H9 (cell line): ENCODE data around the gene TNFSF13B. TPM values are rescaled to one million over a fixed set of nuclear protein-coding genes. Genes with fewer than 3 reads are reported as not detected.

ENCODE experiments used
- DNase-seq: peaks from one replicate; pipeline ENCODE4 v3.0.0-alpha.2; 2017
- H2AFZ ChIP-seq: one replicate; pipeline ENCODE4 v1.6.1; 2013; ENCODE audit warnings: mild to moderate bottlenecking, low read length, control low read depth, moderate library complexity
- H2AK5ac ChIP-seq: 2 replicates; pipeline ENCODE4 v1.6.1; 2013; ENCODE audit warnings: low read length, control low read depth, mixed read lengths; ENCODE audit not compliant: insufficient read length
- H2BK120ac ChIP-seq: one replicate; pipeline ENCODE4 v1.6.1; 2013; ENCODE audit warnings: low read depth, mild to moderate bottlenecking, low read length, control low read depth, inconsistent platforms; ENCODE audit not compliant: poor library complexity, severe bottlenecking
- H2BK12ac ChIP-seq: 2 replicates; pipeline ENCODE4 v1.6.1; 2013; ENCODE audit warnings: low read length, control low read depth, mixed read lengths, low read depth; ENCODE audit not compliant: insufficient read length
- H2BK15ac ChIP-seq: 2 replicates; pipeline ENCODE4 v1.6.1; 2013; ENCODE audit warnings: low read depth, low read length, control low read depth
- H2BK20ac ChIP-seq: one replicate; pipeline ENCODE4 v1.6.1; 2013; ENCODE audit warnings: low read depth, mild to moderate bottlenecking, low read length, control low read depth, inconsistent platforms; ENCODE audit not compliant: poor library complexity, severe bottlenecking
- H2BK5ac ChIP-seq: 2 replicates; pipeline ENCODE4 v1.6.1; 2013; ENCODE audit warnings: low read length, control low read depth, mixed read lengths; ENCODE audit not compliant: insufficient read length
- H3K14ac ChIP-seq: 2 replicates; pipeline ENCODE4 v1.6.1; 2013; ENCODE audit warnings: low read length, control low read depth; ENCODE audit not compliant: insufficient read depth
- H3K18ac ChIP-seq: 2 replicates; pipeline ENCODE4 v1.6.1; 2013; ENCODE audit warnings: low read depth, mild to moderate bottlenecking, mixed read lengths, low read length, control low read depth; ENCODE audit not compliant: insufficient read length
- H3K23ac ChIP-seq: 2 replicates; pipeline ENCODE4 v1.6.1; 2013; ENCODE audit warnings: low read length, control low read depth, mixed read lengths, low read depth; ENCODE audit not compliant: insufficient read length
- H3K23me2 ChIP-seq: 2 replicates; pipeline ENCODE4 v1.6.1; 2013; ENCODE audit warnings: low read depth, mild to moderate bottlenecking, mixed read lengths, low read length, control low read depth; ENCODE audit not compliant: insufficient read length, poor library complexity, severe bottlenecking
- H3K27ac ChIP-seq: 2 replicates; pipeline ENCODE4 v1.5.1; 2013; ENCODE audit warnings: low read length, control low read depth, mixed read lengths, low read depth; ENCODE audit not compliant: insufficient read length
- H3K27me3 ChIP-seq: 2 replicates; pipeline ENCODE4 v1.6.1; 2013; ENCODE audit warnings: low read length, control low read depth, inconsistent platforms; ENCODE audit not compliant: insufficient read depth
- H3K4ac ChIP-seq: 2 replicates; pipeline ENCODE4 v1.6.1; 2013; ENCODE audit warnings: low read depth, mild to moderate bottlenecking, control low read depth, inconsistent platforms, low read length, moderate library complexity
- H3K4me1 ChIP-seq: 2 replicates; pipeline ENCODE4 v1.6.1; 2013; ENCODE audit warnings: low read length, control low read depth, inconsistent platforms; ENCODE audit not compliant: insufficient read depth
- H3K4me2 ChIP-seq: 2 replicates; pipeline ENCODE4 v1.6.1; 2013; ENCODE audit warnings: low read length, control low read depth, mixed read lengths; ENCODE audit not compliant: insufficient read length, insufficient read depth
- H3K56ac ChIP-seq: 2 replicates; pipeline ENCODE4 v1.6.1; 2013; ENCODE audit warnings: low read depth, mild to moderate bottlenecking, mixed read lengths, low read length, control low read depth; ENCODE audit not compliant: insufficient read length
- H3K79me1 ChIP-seq: 2 replicates; pipeline ENCODE4 v1.6.1; 2013; ENCODE audit warnings: low read depth, mild to moderate bottlenecking, moderate library complexity, low read length, control low read depth, inconsistent platforms; ENCODE audit not compliant: insufficient read depth, poor library complexity, severe bottlenecking
- H3K79me2 ChIP-seq: 2 replicates; pipeline ENCODE4 v1.6.1; 2013; ENCODE audit warnings: low read length, control low read depth, inconsistent platforms; ENCODE audit not compliant: insufficient read depth
- H3K9ac ChIP-seq: 2 replicates; pipeline ENCODE4 v1.6.1; 2013; ENCODE audit warnings: low read length, control low read depth, mixed read lengths; ENCODE audit not compliant: insufficient read length; ENCODE audit errors: extremely low read depth
- H3K9me3 ChIP-seq: one replicate; pipeline ENCODE4 v1.6.1; 2013; ENCODE audit warnings: low read depth, low read length, inconsistent platforms; ENCODE audit not compliant: control insufficient read depth
- H3T11ph ChIP-seq: one replicate; pipeline ENCODE4 v1.6.1; 2013; ENCODE audit warnings: mild to moderate bottlenecking, low read length, control low read depth, inconsistent platforms
- H4K20me1 ChIP-seq: one replicate; pipeline ENCODE4 v1.6.1; 2013; ENCODE audit not compliant: control insufficient read depth, insufficient read length, insufficient read depth
- H4K5ac ChIP-seq: 2 replicates; pipeline ENCODE4 v1.6.1; 2013; ENCODE audit warnings: low read depth, mild to moderate bottlenecking, mixed read lengths, low read length, control low read depth; ENCODE audit not compliant: insufficient read length
- H4K8ac ChIP-seq: replicated peaks from 2 replicates; pipeline ENCODE4 v1.6.1; 2013; ENCODE audit warnings: low read length, control low read depth, mixed read lengths, low read depth; ENCODE audit not compliant: insufficient read length
- H4K91ac ChIP-seq: 2 replicates; pipeline ENCODE4 v1.6.1; 2013; ENCODE audit warnings: low read depth, mild to moderate bottlenecking, moderate library complexity, mixed read lengths, low read length, control low read depth; ENCODE audit not compliant: insufficient read length
- H3K27ac Mint-ChIP-seq, 3 experiments: 2 replicates in 2 of 3; 3 replicates in 1 of 3; pipeline ENCODE4 v1.8.0; 2020 to 2021; ENCODE audit warnings: mixed read lengths in 3 of 3, mild to moderate bottlenecking in 1 of 3, moderate library complexity in 1 of 3
- H3K27me3 Mint-ChIP-seq: 2 replicates; pipeline ENCODE4 v1.8.0; 2021; ENCODE audit warnings: low read depth, mild to moderate bottlenecking, moderate library complexity, mixed read lengths
- H3K36me3 Mint-ChIP-seq, 3 experiments: 2 replicates in 2 of 3; 3 replicates in 1 of 3; pipeline ENCODE4 v1.8.0; 2020 to 2021; ENCODE audit warnings: low read depth in 3 of 3, mixed read lengths in 3 of 3; ENCODE audit not compliant: insufficient read depth in 1 of 3
- H3K4me1 Mint-ChIP-seq, 2 experiments: 2 replicates each; pipeline ENCODE4 v1.8.0; 2020; ENCODE audit warnings: mixed read lengths in 2 of 2
- H3K4me3 Mint-ChIP-seq, 2 experiments: 2 replicates in 1 of 2; 3 replicates in 1 of 2; pipeline ENCODE4 v1.8.0; 2020 to 2021; ENCODE audit warnings: mild to moderate bottlenecking in 2 of 2, mixed read lengths in 2 of 2, moderate library complexity in 1 of 2
- H3K9me3 Mint-ChIP-seq, 2 experiments: 2 replicates in 1 of 2; 3 replicates in 1 of 2; pipeline ENCODE4 v1.8.0; 2020; ENCODE audit warnings: mild to moderate bottlenecking in 2 of 2, mixed read lengths in 2 of 2, moderate library complexity in 1 of 2
- CTCF ChIP-seq: fragments of 200-600 bp; sonication (generic); conservative IDR thresholded peaks from 3 replicates; pipeline ENCODE4 v1.8.0; 2021; ENCODE audit warnings: antibody characterized with exemption, mild to moderate bottlenecking
- WGBS: extraction: QIAGEN DNeasy Blood & Tissue Kit; methylation state at CpG from one replicate; pipeline ENCODE4 v1.1.7; 2013; ENCODE audit warnings: missing lambda C conversion rate, low lambda C conversion rate, mixed read lengths; ENCODE audit not compliant: insufficient read length; ENCODE audit errors: extremely low coverage; 5-methylcytosine and 5-hydroxymethylcytosine counted together
- total RNA-seq: library from RNA; stranded (reverse); gene quantifications from 2 replicates; pipeline ENCODE4 v1.2.1, GENCODE V29; 2021

TNFSF13B gene
- total RNA-seq, 1 experiment from 2014 or later = 0.31 TPM

- WGBS = no CpG with 5 or more reads among the region's 4 CpGs
- no peak overlapping the region for H2BK12ac ChIP-seq
- H2BK5ac ChIP-seq = no peak overlapping the region
- H3T11ph ChIP-seq = no peak overlapping the region
- H3K27ac ChIP-seq = no peak overlapping the region
- H3K79me1 ChIP-seq = no peaks in the 10 kb centered on the region
- peaks cover 13 to 14% of the 10 kb centered on the region in 2 experiments for H3K4me1 Mint-ChIP-seq
- H3K36me3 Mint-ChIP-seq = no peaks in the 10 kb centered on the region; a peak in 1 of 7 replicates
- no peak overlapping the region for H3K14ac ChIP-seq
- no peak overlapping the region for H4K5ac ChIP-seq
- no peak overlapping the region for H3K18ac ChIP-seq
- H3K4ac ChIP-seq = no peak overlapping the region
- H3K27me3 Mint-ChIP-seq = no peaks in the 10 kb centered on the region
- no peak overlapping the region for H2BK20ac ChIP-seq
- no peak overlapping the region for H3K4me3 Mint-ChIP-seq
- no peak overlapping the region for H2AK5ac ChIP-seq
- no peak overlapping the region for H4K91ac ChIP-seq
- H3K79me2 ChIP-seq = no peaks in the 10 kb centered on the region
- no peaks in the 10 kb centered on the region for H3K27me3 ChIP-seq
- no peak overlapping the region for H3K56ac ChIP-seq
- peaks cover 4% of the 10 kb centered on the region; the same call in 1 of the 2 replicates for H3K4me1 ChIP-seq
- H3K23ac ChIP-seq = no peak overlapping the region
- no peak overlapping the region for H2AFZ ChIP-seq
- DNase-seq = no peak
- H3K9me3 ChIP-seq = no peaks in the 10 kb centered on the region
- H4K20me1 ChIP-seq = no peaks in the 10 kb centered on the region
- no peak overlapping the region for H3K4me2 ChIP-seq
- TF ChIP-seq CTCF = no peak
- no peak overlapping the region for H4K8ac ChIP-seq
- H2BK120ac ChIP-seq = no peak overlapping the region
- no peak overlapping the region for H3K9ac ChIP-seq
- H3K27ac Mint-ChIP-seq = peak overlapping the region in 1 of 3 experiments; percentile 1; a peak in 1 of 7 replicates
- H3K9me3 Mint-ChIP-seq = no peaks in the 10 kb centered on the region; a peak in 1 of 5 replicates
- no peak overlapping the region for H2BK15ac ChIP-seq
- H3K23me2 ChIP-seq = no peaks in the 10 kb centered on the region
These were observed 12.4 kb downstream of the TNFSF13B start for GRCh38 chr13:108281901-108282300.
